ENCODE data around the gene GJE1.
A peak's percentile ranks its signal among the peaks of the same experiment; 100 is the strongest.
"Not testable (repeated sequence)": the region's sequence is repeated elsewhere in the genome, so short reads cannot be mapped to it uniquely, and the experiment has no call there.

The GJE1 gene

DNA sequence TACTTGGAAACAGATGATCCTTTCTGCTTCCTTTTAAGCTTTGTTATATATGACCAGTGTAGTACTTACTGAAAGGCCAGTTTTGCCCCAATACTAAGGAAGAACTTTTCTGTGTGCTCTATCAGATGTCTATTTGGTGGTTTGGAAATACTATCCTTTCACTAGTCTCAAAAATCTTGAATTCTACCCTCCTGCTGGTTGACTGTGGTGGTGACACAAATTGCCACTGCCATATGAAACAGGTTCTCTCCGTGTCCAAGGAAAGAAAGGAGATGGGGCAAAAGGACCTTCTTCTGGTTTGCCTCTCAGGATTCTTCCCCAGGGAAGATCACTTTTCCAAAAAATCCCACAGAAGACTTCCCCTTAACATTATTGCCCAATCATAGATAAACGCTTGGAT lies 6.2 kb downstream of the GJE1 start:
- H3K27ac ChIP-seq (ENCODE audit: low read depth, low read length), result no peak overlapping the region
- H3K9me3 ChIP-seq (ENCODE audit: insufficient read depth, low read length), result no peaks in the 10 kb centered on the region
- H3K4me3 ChIP-seq (ENCODE audit: insufficient read depth, low read length, poor library complexity, severe bottlenecking), result no peak overlapping the region
- no peaks in the 10 kb centered on the region for H3K79me2 ChIP-seq (ENCODE audit: insufficient read depth, low read length)
- H3K9ac ChIP-seq (ENCODE audit: low read length), result no peak overlapping the region
- no peaks in the 10 kb centered on the region for H3K36me3 ChIP-seq (ENCODE audit: low read length)
- no peaks in the 10 kb centered on the region for H3F3A ChIP-seq (ENCODE audit: insufficient read depth)
- H3K9me2 ChIP-seq (replicated peaks; ENCODE audit: insufficient read depth, low read length), result no peaks in the 10 kb centered on the region
- no peak for TF ChIP-seq EZH2phosphoT487 (conservative IDR thresholded peaks at IDR 0.05; ENCODE audit: low read length)
- no peak for TF ChIP-seq CTCF (IDR thresholded peaks at IDR 0.05; ENCODE audit: insufficient read depth, low read length, poor library complexity, severe bottlenecking)
- no peak overlapping the region for H3K4me2 ChIP-seq (ENCODE audit: low read depth, low read length, poor library complexity, severe bottlenecking)
- H3K27me3 ChIP-seq (ENCODE audit: low read length), result no peaks in the 10 kb centered on the region
- no peaks in the 10 kb centered on the region for H4K20me1 ChIP-seq (ENCODE audit: low read depth, low read length)
- no peak overlapping the region for H2AFZ ChIP-seq (ENCODE audit: low read depth, low read length, severe bottlenecking)

DNA sequence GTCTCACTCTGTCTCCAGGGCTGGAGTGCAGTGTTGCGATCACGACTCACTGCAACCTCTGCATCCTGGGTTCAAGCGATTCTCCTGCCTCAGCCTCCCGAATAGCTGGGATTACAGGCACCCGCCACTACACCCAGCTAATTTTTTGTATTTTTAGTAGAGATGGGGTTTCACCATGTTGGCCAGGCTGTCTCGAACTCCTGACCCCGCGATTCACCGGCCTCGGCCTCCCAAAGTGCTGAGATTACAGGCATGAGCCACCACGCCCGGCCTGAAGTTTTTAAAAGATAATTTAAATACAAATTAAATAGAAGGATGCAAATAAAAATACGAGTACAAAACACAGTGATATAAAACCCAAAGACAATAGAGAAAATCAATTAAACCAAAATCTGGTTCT lies 8.8 kb downstream of the GJE1 start:
- not testable (repeated sequence) for H3K79me2 ChIP-seq (ENCODE audit: insufficient read depth, low read length); H3K36me3 ChIP-seq (ENCODE audit: low read length); H3K9me3 ChIP-seq (ENCODE audit: insufficient read depth, low read length); H2AFZ ChIP-seq (ENCODE audit: low read depth, low read length, severe bottlenecking); H3K9me2 ChIP-seq (replicated peaks; ENCODE audit: insufficient read depth, low read length); H3K9ac ChIP-seq (ENCODE audit: low read length); H3K4me3 ChIP-seq (ENCODE audit: insufficient read depth, low read length, poor library complexity, severe bottlenecking); H3K4me2 ChIP-seq (ENCODE audit: low read depth, low read length, poor library complexity, severe bottlenecking); H3F3A ChIP-seq (ENCODE audit: insufficient read depth); H3K27me3 ChIP-seq (ENCODE audit: low read length); H4K20me1 ChIP-seq (ENCODE audit: low read depth, low read length); H3K27ac ChIP-seq (ENCODE audit: low read depth, low read length)

DNA sequence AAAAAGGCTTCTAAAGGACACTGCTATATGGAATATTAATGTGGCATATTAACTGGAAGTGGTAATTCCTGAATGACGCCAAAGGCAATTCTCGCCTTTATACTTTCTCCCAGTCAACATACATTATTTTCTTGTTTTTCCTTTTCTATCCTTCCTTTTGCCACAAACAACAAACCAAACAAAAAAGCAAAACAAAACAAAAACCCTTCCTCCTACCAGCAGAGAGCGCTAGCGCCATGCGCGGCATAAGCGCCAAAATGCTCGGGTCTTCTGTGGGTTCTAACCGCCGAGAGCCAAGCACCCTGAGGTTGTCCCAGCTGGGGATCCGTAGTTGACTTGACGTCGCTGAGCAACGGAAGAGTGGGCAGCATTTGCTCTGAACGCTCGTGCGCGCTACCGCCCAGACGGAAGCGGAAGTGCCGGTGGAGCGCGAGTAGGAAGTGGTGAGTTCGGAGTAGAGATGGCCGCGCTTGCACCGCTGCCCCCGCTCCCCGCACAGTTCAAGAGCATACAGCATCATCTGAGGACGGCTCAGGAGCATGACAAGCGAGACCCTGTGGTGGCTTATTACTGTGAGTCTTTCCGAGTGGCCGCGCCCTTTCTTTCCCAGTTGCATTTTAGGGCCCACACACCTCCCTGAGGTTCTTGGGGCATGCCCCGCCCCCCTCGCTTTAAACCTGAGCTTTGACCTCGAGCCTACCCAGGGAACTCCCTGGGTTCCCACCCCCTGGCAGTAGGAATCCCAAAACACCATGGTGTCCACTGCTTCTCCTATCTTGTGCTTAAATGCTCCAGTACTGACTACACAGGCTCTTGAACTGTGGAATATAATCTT lies 14.3 kb downstream of the GJE1 start, which contains the start of the genes NMBR and VTA1:
Gene NMBR (minus strand): TSS at position 295 of the 835 bp plus-strand sequence. CDS start 58,464 bp downstream, outside the sequence.
Gene VTA1 (plus strand): TSS at position 436 of the 835 bp plus-strand sequence. CDS start 25 bp downstream, at position 461.
- Histone ChIP-seq H3K9ac (ENCODE audit: low read length) (peak within 1 kb of the TSS; percentile 74), H3K36me3 (ENCODE audit: low read length) (0 out of 2 replicates have a peak, but pooled peaks cover 4% of the 10 kb centered on the region), H4K20me1 (ENCODE audit: low read depth, low read length) (peaks cover 16% of the 10 kb centered on the region; the same call in 1 of the 2 replicates), H3K9me2 (replicated peaks; ENCODE audit: insufficient read depth, low read length) (no peaks in the 10 kb centered on the region), H3K4me2 (ENCODE audit: low read depth, low read length, poor library complexity, severe bottlenecking) (peak within 1 kb of the TSS; percentile 98), H3K9me3 (ENCODE audit: insufficient read depth, low read length) (no peaks in the 10 kb centered on the region), H3K79me2 (ENCODE audit: insufficient read depth, low read length) (peaks cover 50% of the 10 kb centered on the region), H3K27ac (ENCODE audit: low read depth, low read length) (peak within 1 kb of the TSS; percentile 43), H2AFZ (ENCODE audit: low read depth, low read length, severe bottlenecking) (peak within 1 kb of the TSS; percentile 100), H3K4me3 (ENCODE audit: insufficient read depth, low read length, poor library complexity, severe bottlenecking) (peak within 1 kb of the TSS; percentile 98), H3F3A (ENCODE audit: insufficient read depth) (0 out of 2 replicates have a peak, but pooled peaks cover 3% of the 10 kb centered on the region), H3K27me3 (ENCODE audit: low read length) (no peaks in the 10 kb centered on the region)
- TF ChIP-seq CTCF (IDR thresholded peaks at IDR 0.05; ENCODE audit: insufficient read depth, low read length, poor library complexity, severe bottlenecking), result peak; percentile 73
- TF ChIP-seq EZH2phosphoT487 (conservative IDR thresholded peaks at IDR 0.05; ENCODE audit: low read length), result no peak

DNA sequence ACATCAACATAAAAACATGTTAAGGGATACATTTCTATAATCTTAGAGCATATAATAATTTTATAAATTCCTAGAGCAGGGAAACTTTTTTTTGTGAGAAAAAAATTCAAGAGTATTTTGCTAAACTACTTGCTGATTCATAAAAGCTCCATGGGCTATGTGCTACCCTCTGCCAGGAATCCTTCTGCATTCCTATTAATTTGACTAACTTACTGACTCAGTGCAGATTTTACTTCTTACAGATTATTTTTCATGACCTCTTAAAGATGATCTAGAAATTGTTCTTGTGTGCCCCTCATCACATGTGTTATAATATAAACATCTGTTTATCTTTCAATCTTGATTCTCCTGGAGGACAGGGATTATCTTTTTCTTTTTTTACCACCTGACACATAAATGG lies 20.0 kb downstream of the GJE1 start:
- no peak overlapping the region for H3K4me3 ChIP-seq (ENCODE audit: insufficient read depth, low read length, poor library complexity, severe bottlenecking)
- no peak overlapping the region for H3K9ac ChIP-seq (ENCODE audit: low read length)
- peaks cover 99% of the 10 kb centered on the region for H3K79me2 ChIP-seq (ENCODE audit: insufficient read depth, low read length)
- no peak overlapping the region for H3K4me2 ChIP-seq (ENCODE audit: low read depth, low read length, poor library complexity, severe bottlenecking)
- H3K36me3 ChIP-seq (ENCODE audit: low read length), result 0 out of 2 replicates have a peak, but pooled peaks cover 4% of the 10 kb centered on the region
- H3F3A ChIP-seq (ENCODE audit: insufficient read depth), result peaks cover 3% of the 10 kb centered on the region; the same call in 1 of the 2 replicates
- H3K27me3 ChIP-seq (ENCODE audit: low read length), result no peaks in the 10 kb centered on the region
- TF ChIP-seq EZH2phosphoT487 (conservative IDR thresholded peaks at IDR 0.05; ENCODE audit: low read length) (no peak), CTCF (IDR thresholded peaks at IDR 0.05; ENCODE audit: insufficient read depth, low read length, poor library complexity, severe bottlenecking) (no peak)
- H3K27ac ChIP-seq (ENCODE audit: low read depth, low read length), result no peak overlapping the region
- no peaks in the 10 kb centered on the region for H3K9me3 ChIP-seq (ENCODE audit: insufficient read depth, low read length)
- peaks cover 49% of the 10 kb centered on the region for H4K20me1 ChIP-seq (ENCODE audit: low read depth, low read length)
- no peaks in the 10 kb centered on the region for H3K9me2 ChIP-seq (replicated peaks; ENCODE audit: insufficient read depth, low read length)
- H2AFZ ChIP-seq (ENCODE audit: low read depth, low read length, severe bottlenecking), result no peak overlapping the region

Measured in SU-DHL-6 (cell line).